Esophagus squamous epithelium (tissue), 4 donors: ENCODE results near the gene MACO1.
A peak's percentile ranks its signal among the peaks of the same experiment; 100 is the strongest.

Source experiments
- CTCF ChIP-seq, 6 experiments: fragments of 450-650 bp in 4 of 6; fragments of 200-600 bp in 2 of 6; sonication (generic) in 2 of 6; IDR thresholded peaks; one replicate each; pipeline ENCODE4 v1.5.1; 2016 to 2019; ENCODE audit warnings: antibody characterized with exemption in 6 of 6, mild to moderate bottlenecking in 4 of 6, moderate library complexity in 4 of 6
- POLR2A ChIP-seq, 4 donors: fragments of 450-650 bp; IDR thresholded peaks; one replicate each; pipeline ENCODE4 v1.6.1; 2017; ENCODE audit warnings: antibody characterized with exemption in 4 of 4, mild to moderate bottlenecking in 4 of 4, moderate library complexity in 3 of 4

- TF ChIP-seq CTCF (IDR thresholded peaks at IDR 0.05) (no peak), POLR2A (IDR thresholded peaks at IDR 0.05) (peak in 1 of 4 donors; percentile 11)
These were observed 113.6 kb downstream of the MACO1 start for GRCh38 chr1:25544243-25544764.
